DND-41 (cell line): Measurements from ENCODE around the gene TRANK1.

Experiments
- CTCF ChIP-seq: IDR thresholded peaks from 2 replicates; pipeline ENCODE4 v1.5.1; 2012; ENCODE audit warnings: borderline replicate concordance, low read length, moderate library complexity, mild to moderate bottlenecking; ENCODE audit not compliant: poor library complexity, severe bottlenecking; ENCODE audit errors: extremely low read depth
- EZH2 ChIP-seq: IDR thresholded peaks from 3 replicates; pipeline ENCODE4 v1.6.1; 2012; ENCODE audit warnings: borderline replicate concordance, low read depth, mild to moderate bottlenecking, moderate library complexity, low read length, inconsistent platforms; ENCODE audit not compliant: severe bottlenecking

DNA sequence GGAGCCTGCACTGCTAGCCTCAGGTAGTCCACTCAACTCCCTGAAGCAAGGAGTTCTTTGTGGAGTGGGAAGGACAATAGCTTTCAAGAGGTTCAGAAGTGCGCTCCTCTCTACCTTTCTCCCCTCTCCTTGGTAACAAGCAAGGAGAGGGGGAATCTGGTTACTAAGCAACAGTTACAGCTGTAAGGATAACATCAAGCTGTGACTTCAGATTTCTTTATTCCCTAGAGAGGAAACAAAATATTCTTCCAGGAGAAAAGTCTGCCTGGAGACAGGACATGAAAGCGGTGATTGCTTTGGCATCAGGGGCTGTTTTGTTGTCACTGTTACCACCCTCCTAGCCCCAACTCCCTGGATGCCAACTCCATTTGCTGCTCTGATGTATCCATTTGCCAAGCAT lies 70.4 kb downstream of the TRANK1 start:
- TF ChIP-seq CTCF, result no peak
- no peak for TF ChIP-seq EZH2
